Measurements from ENCODE around the gene RNF43.

RNF43 gene

GRCh38 chr17:58386708-58387107 is 30.6 kb downstream of the RNF43 start:
- CTCF ChIA-PET = no interaction called here
- H3K4me3 ChIP-seq (ENCODE audit: low read depth, low read length) = no peak overlapping the region
- no peak for TF ChIP-seq CTCF (IDR thresholded peaks at IDR 0.05; ENCODE audit: insufficient read depth, low read length, missing control alignments)
- no peak for DNase-seq (ENCODE audit: low read depth, low spot score)
- POLR2A ChIA-PET = no interaction called here

- no peak for TF ChIP-seq CTCF (IDR thresholded peaks at IDR 0.05; ENCODE audit: insufficient read depth, low read length, missing control alignments)
- H3K4me3 ChIP-seq (ENCODE audit: low read depth, low read length) = no peak overlapping the region
- ChIA-PET CTCF (interaction anchor here (2.4 kb wide), 1 partner anchor 68 kb away, joined by 9 read pairs; no protein-coding TSS in a partner anchor), POLR2A (no interaction called here)
- no peak for DNase-seq (ENCODE audit: low read depth, low spot score)
These were observed 31.9 kb downstream of the RNF43 start for GRCh38 chr17:58385359-58385899.

- ChIA-PET POLR2A (no interaction called here), CTCF (interaction anchor here (1.6 to 2.4 kb wide), 2 partner anchors 10 to 67 kb away, joined by 4 to 9 read pairs; no protein-coding TSS in a partner anchor)
- no peak overlapping the region for H3K4me3 ChIP-seq (ENCODE audit: low read depth, low read length)
- TF ChIP-seq CTCF (IDR thresholded peaks at IDR 0.05; ENCODE audit: insufficient read depth, low read length, missing control alignments) = no peak
- no peak for DNase-seq (ENCODE audit: low read depth, low spot score)
These were observed 32.4 kb downstream of the RNF43 start for GRCh38 chr17:58384897-58385296.

GRCh38 chr17:58383892-58384462 is 33.4 kb downstream of the RNF43 start:
- POLR2A ChIA-PET = no interaction called here
- no peak for DNase-seq (ENCODE audit: low read depth, low spot score)
- no peak for TF ChIP-seq CTCF (IDR thresholded peaks at IDR 0.05; ENCODE audit: insufficient read depth, low read length, missing control alignments)
- CTCF ChIA-PET = interaction anchor here (1.6 to 2.4 kb wide), 2 partner anchors 11 to 66 kb away, joined by 4 to 9 read pairs; no protein-coding TSS in a partner anchor
- H3K4me3 ChIP-seq (ENCODE audit: low read depth, low read length) = no peak overlapping the region

- DNase-seq (ENCODE audit: low read depth, low spot score) = no peak
- CTCF ChIA-PET = no interaction called here
- no peak for TF ChIP-seq CTCF (IDR thresholded peaks at IDR 0.05; ENCODE audit: insufficient read depth, low read length, missing control alignments)
- H3K4me3 ChIP-seq (ENCODE audit: low read depth, low read length) = no peak overlapping the region
- POLR2A ChIA-PET = no interaction called here
These were observed 34.5 kb downstream of the RNF43 start for GRCh38 chr17:58382872-58383242.

GRCh38 chr17:58382108-58382871 is 35.0 kb downstream of the RNF43 start:
- ChIA-PET POLR2A (no interaction called here), CTCF (interaction anchor here (1.1 to 1.2 kb wide), 2 partner anchors 35 to 65 kb away, joined by 3 to 4 read pairs; partner anchors contain the start of gene RNF43)
- H3K4me3 ChIP-seq (ENCODE audit: low read depth, low read length) = no peak overlapping the region
- TF ChIP-seq CTCF (IDR thresholded peaks at IDR 0.05; ENCODE audit: insufficient read depth, low read length, missing control alignments) = no peak
- DNase-seq (ENCODE audit: low read depth, low spot score) = no peak
